ENCODE results near the gene STAM2.

DNA sequence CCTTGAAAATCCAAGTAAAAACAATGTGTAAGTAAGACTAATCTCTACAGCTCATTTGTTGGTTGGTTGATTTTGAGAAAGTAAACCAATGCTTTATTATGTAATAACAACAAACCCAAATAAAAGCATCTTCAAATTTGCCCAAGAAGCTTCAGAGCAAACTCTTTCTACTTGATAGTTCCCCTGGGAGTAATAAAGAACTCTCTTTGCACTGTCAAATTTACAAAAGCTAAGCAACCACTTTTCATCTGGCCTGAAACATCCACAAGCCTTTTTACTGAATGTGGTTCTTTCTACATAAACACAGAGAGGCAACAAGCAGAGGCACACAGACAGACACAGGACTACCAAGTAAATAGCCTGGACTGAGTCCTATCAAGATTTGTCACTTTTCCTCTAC, 47.9 kb downstream of the STAM2 start:
- no peak for TF ChIP-seq CEBPB (IDR thresholded peaks at IDR 0.05)
- no peak for TF ChIP-seq EP300 (IDR thresholded peaks at IDR 0.05; ENCODE audit: borderline replicate concordance)
- no peak for TF ChIP-seq TAF1 (IDR thresholded peaks at IDR 0.05; ENCODE audit: low read depth)
